Transverse colon (tissue), 4 donors: Measurements from ENCODE around the gene DHX40. TPM values are rescaled to one million over a fixed set of nuclear protein-coding genes. Genes with fewer than 3 reads are reported as not detected.

Source experiments
- DNase-seq: peaks from one replicate; pipeline ENCODE4 v3.0.0-alpha.2; 2019
- H3K27ac ChIP-seq, 4 donors: fragments of 200-600 bp; sonication (generic); 2 replicates each; pipeline ENCODE4 v1.5.1; 2016 to 2018; ENCODE audit warnings: inconsistent platforms in 4 of 4
- H3K27me3 ChIP-seq: fragments of 200-600 bp; sonication (generic); 2 replicates; pipeline ENCODE4 v1.5.1; 2017; ENCODE audit warnings: inconsistent platforms
- H3K36me3 ChIP-seq, 4 donors: fragments of 200-600 bp; sonication (generic); 2 replicates each; pipeline ENCODE4 v1.5.1; 2017 to 2019; ENCODE audit warnings: inconsistent platforms in 4 of 4
- H3K4me1 ChIP-seq, 4 donors: fragments of 200-600 bp; sonication (generic); 2 replicates each; pipeline ENCODE4 v1.5.1; 2017 to 2020; ENCODE audit warnings: inconsistent platforms in 4 of 4
- H3K4me3 ChIP-seq, 4 donors: fragments of 200-600 bp; sonication (generic); 1 replicate in 1 of 4; 2 replicates in 3 of 4; pipeline versions ENCODE4 v1.5.1 to v1.6.1; 2017 to 2019; ENCODE audit warnings: inconsistent platforms in 4 of 4
- H3K9me3 ChIP-seq, 2 donors: fragments of 200-600 bp; sonication (generic); 2 replicates each; pipeline ENCODE4 v1.5.1; 2017 to 2019; ENCODE audit warnings: inconsistent platforms in 2 of 2
- CTCF ChIP-seq, 5 experiments: fragments of 200-600 bp in 3 of 5; fragments of 450-650 bp in 2 of 5; sonication (generic) in 3 of 5; IDR thresholded peaks; 1 replicate in 2 of 5; 2 replicates in 3 of 5; pipeline ENCODE4 v1.5.1; 2016 to 2017; ENCODE audit warnings: antibody characterized with exemption in 5 of 5, inconsistent platforms in 3 of 5, mild to moderate bottlenecking in 2 of 5, moderate library complexity in 1 of 5
- EP300 ChIP-seq: sonication (generic); formaldehyde crosslinking; IDR thresholded peaks from one replicate; pipeline ENCODE4 v1.6.1; 2017; ENCODE audit warnings: antibody characterized with exemption, low read depth
- POLR2A ChIP-seq: fragments of 450-650 bp; IDR thresholded peaks from one replicate; pipeline ENCODE4 v1.6.1; 2016; ENCODE audit warnings: antibody characterized with exemption, mild to moderate bottlenecking, moderate library complexity
- POLR2AphosphoS5 ChIP-seq, 3 donors: sonication (generic); formaldehyde crosslinking; IDR thresholded peaks; one replicate each; pipeline ENCODE4 v1.6.1; 2016; ENCODE audit warnings: antibody characterized with exemption in 3 of 3
- WGBS, 2 donors: methylation state at CpG; one replicate each; pipeline ENCODE4 v1.1.5; 2018; ENCODE audit warnings: low coverage in 1 of 2; 5-methylcytosine and 5-hydroxymethylcytosine counted together
- in situ Hi-C, 4 donors: fragments of 200-750 bp; cut with MboI; loops; one replicate each; pipeline versions ENCODE4 v1.15.0 to v1.15.1; 2017; ENCODE audit warnings: low sequenced_read_pairs in 3 of 4, low pct_ligation_motif_present in 1 of 4, low pct_unique_long_range_greater_than_20kb in 1 of 4
- intact Hi-C: fragments of 100-400 bp; cut with DNase I; formaldehyde crosslinking; loops from one replicate; pipeline ENCODE4 v1.15.1; 2023; ENCODE audit warnings: low total_unique reads
- total RNA-seq, 4 donors: library from RNA; depleted of rRNA; stranded (reverse); fragments of >200 nt; gene quantifications; one replicate each; pipeline ENCODE4 v1.1.0, GENCODE V29; 2016

DHX40 gene
- total RNA-seq, 4 donors from 2014 or later: 6.0 to 30.2 (median 15.2) TPM

GRCh38 chr17:59634632-59635541, 69.5 kb downstream of the DHX40 start:
- DNase-seq: no peak
- TF ChIP-seq POLR2A: no peak
- no peak for TF ChIP-seq CTCF (IDR thresholded peaks at IDR 0.05)
- TF ChIP-seq EP300: no peak
- TF ChIP-seq POLR2AphosphoS5 (IDR thresholded peaks at IDR 0.05): no peak
- peaks cover 10 to 64% (median 32%) of the 10 kb centered on the region in 4 donors for H3K4me1 ChIP-seq
- H3K9me3 ChIP-seq: no peaks in the 10 kb centered on the region
- peak overlapping the region in 3 of 4 donors; percentile 5 to 11 (median 5) for H3K27ac ChIP-seq
- in situ Hi-C loops: no loop called here
- H3K4me3 ChIP-seq: no peak overlapping the region
- no peaks in the 10 kb centered on the region for H3K36me3 ChIP-seq
- H3K27me3 ChIP-seq: no peaks in the 10 kb centered on the region
- intact Hi-C loops: no loop called here
- 65 to 95% methylated on average over 3 of the region's 3 CpGs for WGBS, 2 donors

- Histone ChIP-seq H3K27me3 (no peaks in the 10 kb centered on the region), H3K4me1 (peaks cover 18 to 79% (median 48%) of the 10 kb centered on the region in 4 donors), H3K36me3 (no peaks in the 10 kb centered on the region), H3K27ac (no peak overlapping the region), H3K9me3 (no peaks in the 10 kb centered on the region), H3K4me3 (no peak overlapping the region)
- TF ChIP-seq CTCF (IDR thresholded peaks at IDR 0.05) (no peak), POLR2A (no peak), EP300 (no peak), POLR2AphosphoS5 (IDR thresholded peaks at IDR 0.05) (no peak)
- 86 to 100% methylated on average over 1 of the region's 1 CpG for WGBS, 2 donors
- in situ Hi-C loops: no loop called here
- no peak for DNase-seq
- intact Hi-C loops: no loop called here
Observed at GRCh38 chr17:59637611-59638310, 72.4 kb downstream of the DHX40 start.

- no peak for DNase-seq
- Histone ChIP-seq H3K4me3 (no peak overlapping the region), H3K4me1 (peaks cover 19 to 79% (median 50%) of the 10 kb centered on the region in 4 donors), H3K36me3 (no peaks in the 10 kb centered on the region), H3K27me3 (no peaks in the 10 kb centered on the region), H3K27ac (no peak overlapping the region), H3K9me3 (no peaks in the 10 kb centered on the region)
- in situ Hi-C loops (no loop called here), intact Hi-C loops (no loop called here)
- 67 to 84% methylated on average over 9 to 10 of the region's 10 CpGs for WGBS, 2 donors
- TF ChIP-seq EP300 (no peak), POLR2AphosphoS5 (IDR thresholded peaks at IDR 0.05) (no peak), CTCF (IDR thresholded peaks at IDR 0.05) (no peak), POLR2A (no peak)
Observed at GRCh38 chr17:59638553-59638952, 73.1 kb downstream of the DHX40 start.

GRCh38 chr17:59641799-59642484, 76.5 kb downstream of the DHX40 start:
- H3K4me1 ChIP-seq: peaks cover 10 to 62% (median 40%) of the 10 kb centered on the region in 4 donors
- DNase-seq: no peak
- intact Hi-C loops: no loop called here
- TF ChIP-seq POLR2A: no peak
- TF ChIP-seq EP300: no peak
- no peak for TF ChIP-seq CTCF (IDR thresholded peaks at IDR 0.05)
- no peak for TF ChIP-seq POLR2AphosphoS5 (IDR thresholded peaks at IDR 0.05)
- H3K9me3 ChIP-seq: no peaks in the 10 kb centered on the region
- H3K4me3 ChIP-seq: no peak overlapping the region
- no peaks in the 10 kb centered on the region for H3K36me3 ChIP-seq
- no peaks in the 10 kb centered on the region for H3K27me3 ChIP-seq
- in situ Hi-C loops: no loop called here
- H3K27ac ChIP-seq: peak overlapping the region in 2 of 4 donors; percentile 9 to 16
- 24 to 38% methylated on average over 1 to 2 of the region's 2 CpGs for WGBS, 2 donors
